DND-41 (cell line): Measurements from ENCODE around the gene PHYH.
"Not testable (repeated sequence)": the region's sequence is repeated elsewhere in the genome, so short reads cannot be mapped to it uniquely, and the experiment has no call there.

Experiments
- ATAC-seq: fragments of 200-7000 bp; cut with Tn5 transposase; 3 replicates; pipeline ENCODE4 v1.9.1; 2021; ENCODE audit warnings: low read depth; ENCODE audit not compliant: insufficient read depth
- DNase-seq: peaks from one replicate; pipeline ENCODE4 v3.0.0-alpha.2; 2020
- H2AFZ ChIP-seq: 2 replicates; pipeline ENCODE4 v1.6.0; 2012; ENCODE audit warnings: low read depth, low read length
- H3K27ac ChIP-seq: 2 replicates; pipeline ENCODE4 v1.5.1; 2012; ENCODE audit warnings: low read length, inconsistent platforms
- H3K27me3 ChIP-seq: fragments of 200-600 bp; sonication (generic); 2 replicates; pipeline ENCODE4 v1.6.0; 2012; ENCODE audit warnings: low read length, mild to moderate bottlenecking, inconsistent platforms; ENCODE audit not compliant: insufficient read depth, poor library complexity
- H3K36me3 ChIP-seq: 2 replicates; pipeline ENCODE4 v1.5.1; 2012; ENCODE audit warnings: low read length, inconsistent platforms; ENCODE audit not compliant: insufficient read depth
- H3K4me1 ChIP-seq: 2 replicates; pipeline ENCODE4 v1.5.1; 2012; ENCODE audit warnings: mild to moderate bottlenecking, low read length; ENCODE audit not compliant: insufficient read depth
- H3K4me2 ChIP-seq: 2 replicates; pipeline ENCODE4 v1.6.0; 2012; ENCODE audit warnings: mild to moderate bottlenecking, moderate library complexity, low read length, inconsistent platforms; ENCODE audit not compliant: insufficient read depth
- H3K4me3 ChIP-seq, 2 experiments: fragments of 200-600 bp in 1 of 2; shearing (Covaris generic) in 1 of 2; 2 replicates each; pipeline ENCODE4 v1.5.1; 2012 to 2016; ENCODE audit warnings: inconsistent platforms in 2 of 2, low read length in 2 of 2, mild to moderate bottlenecking in 2 of 2, low read depth in 1 of 2, moderate library complexity in 1 of 2
- H3K79me2 ChIP-seq: 2 replicates; pipeline ENCODE4 v1.6.0; 2012; ENCODE audit warnings: low read length, inconsistent platforms; ENCODE audit not compliant: insufficient read depth
- H3K9ac ChIP-seq: 2 replicates; pipeline ENCODE4 v1.6.0; 2012; ENCODE audit warnings: low read depth, mild to moderate bottlenecking, inconsistent platforms, low read length, moderate library complexity
- H3K9me3 ChIP-seq: 2 replicates; pipeline ENCODE4 v1.5.1; 2012; ENCODE audit warnings: low read length, moderate library complexity, mild to moderate bottlenecking, inconsistent platforms; ENCODE audit not compliant: insufficient read depth, severe bottlenecking
- H4K20me1 ChIP-seq: 2 replicates; pipeline ENCODE4 v1.6.0; 2012; ENCODE audit warnings: low read length; ENCODE audit not compliant: insufficient read depth
- EZH2 ChIP-seq: IDR thresholded peaks from 3 replicates; pipeline ENCODE4 v1.6.1; 2012; ENCODE audit warnings: borderline replicate concordance, low read depth, mild to moderate bottlenecking, moderate library complexity, low read length, inconsistent platforms; ENCODE audit not compliant: severe bottlenecking
- TF ChIP-seq, protein P1 (sequence below): IDR thresholded peaks from 2 replicates; pipeline ENCODE4 v1.5.1; 2012; ENCODE audit warnings: borderline replicate concordance, low read length, moderate library complexity, mild to moderate bottlenecking; ENCODE audit not compliant: poor library complexity, severe bottlenecking; ENCODE audit errors: extremely low read depth

Gene PHYH

DNA sequence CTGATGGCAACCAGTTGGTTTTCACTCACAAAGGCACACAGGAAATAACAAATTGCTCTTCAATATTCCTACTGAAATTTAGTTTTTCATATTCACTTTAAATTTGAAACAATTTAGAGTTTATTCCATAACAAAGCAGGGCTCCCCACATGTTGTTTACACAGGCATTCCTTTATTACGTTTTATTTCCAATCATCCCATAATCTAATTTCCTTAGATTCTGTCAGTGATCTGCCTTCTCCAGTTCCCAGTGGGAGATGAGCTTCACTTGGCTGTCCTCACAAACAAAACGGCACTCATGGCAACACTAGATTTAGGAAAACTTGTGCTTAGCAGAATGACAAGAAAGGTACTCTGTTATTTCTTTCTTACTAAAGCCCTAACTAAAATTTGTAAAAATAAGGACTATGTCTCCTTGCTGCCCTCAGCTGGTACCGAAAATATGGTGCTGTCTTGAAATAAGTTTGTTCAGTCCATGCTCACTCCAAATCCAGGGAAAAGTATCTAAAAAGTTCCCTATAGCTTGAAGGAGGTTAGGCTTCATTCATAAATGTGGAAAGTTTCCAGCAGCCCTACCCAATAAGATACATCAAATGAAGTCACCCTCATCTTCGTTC is 23.0 kb downstream of the PHYH start:
- Histone ChIP-seq H3K9me3 (no peaks in the 10 kb centered on the region), H3K4me1 (no peaks in the 10 kb centered on the region), H3K79me2 (no peaks in the 10 kb centered on the region), H3K9ac (no peak overlapping the region), H2AFZ (no peak overlapping the region), H3K27ac (no peak overlapping the region), H4K20me1 (no peaks in the 10 kb centered on the region), H3K4me2 (no peak overlapping the region), H3K4me3 (no peak overlapping the region), H3K36me3 (no peaks in the 10 kb centered on the region), H3K27me3 (no peaks in the 10 kb centered on the region)
- no peak for ATAC-seq
- DNase-seq: no peak
- no peak for TF ChIP-seq EZH2
- TF ChIP-seq, protein P1, sequence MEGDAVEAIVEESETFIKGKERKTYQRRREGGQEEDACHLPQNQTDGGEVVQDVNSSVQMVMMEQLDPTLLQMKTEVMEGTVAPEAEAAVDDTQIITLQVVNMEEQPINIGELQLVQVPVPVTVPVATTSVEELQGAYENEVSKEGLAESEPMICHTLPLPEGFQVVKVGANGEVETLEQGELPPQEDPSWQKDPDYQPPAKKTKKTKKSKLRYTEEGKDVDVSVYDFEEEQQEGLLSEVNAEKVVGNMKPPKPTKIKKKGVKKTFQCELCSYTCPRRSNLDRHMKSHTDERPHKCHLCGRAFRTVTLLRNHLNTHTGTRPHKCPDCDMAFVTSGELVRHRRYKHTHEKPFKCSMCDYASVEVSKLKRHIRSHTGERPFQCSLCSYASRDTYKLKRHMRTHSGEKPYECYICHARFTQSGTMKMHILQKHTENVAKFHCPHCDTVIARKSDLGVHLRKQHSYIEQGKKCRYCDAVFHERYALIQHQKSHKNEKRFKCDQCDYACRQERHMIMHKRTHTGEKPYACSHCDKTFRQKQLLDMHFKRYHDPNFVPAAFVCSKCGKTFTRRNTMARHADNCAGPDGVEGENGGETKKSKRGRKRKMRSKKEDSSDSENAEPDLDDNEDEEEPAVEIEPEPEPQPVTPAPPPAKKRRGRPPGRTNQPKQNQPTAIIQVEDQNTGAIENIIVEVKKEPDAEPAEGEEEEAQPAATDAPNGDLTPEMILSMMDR: no peak

DNA sequence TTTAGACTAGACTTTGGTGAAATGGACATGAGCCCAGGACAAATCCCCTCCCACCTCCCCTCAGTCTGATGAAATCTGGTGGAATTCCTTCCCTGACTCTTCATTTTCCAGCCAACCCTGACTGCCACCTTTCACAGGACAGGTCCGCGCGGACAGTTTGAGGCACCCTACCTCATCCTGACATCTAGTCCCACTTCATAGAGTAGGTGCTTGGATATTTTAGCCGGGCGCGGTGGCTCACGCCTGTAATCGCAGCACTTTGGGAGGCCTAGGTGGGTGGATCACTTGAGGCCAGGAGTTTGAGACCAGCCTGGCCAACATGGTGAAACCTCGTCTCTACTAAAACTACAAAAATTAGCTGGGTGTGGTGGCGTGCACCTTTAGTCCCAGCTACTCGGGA is 23.7 kb downstream of the PHYH start:
- not testable (repeated sequence) for H3K4me1 ChIP-seq, H3K27ac ChIP-seq, H3K27me3 ChIP-seq, ATAC-seq, H3K9ac ChIP-seq, H3K79me2 ChIP-seq, H3K4me2 ChIP-seq, H3K4me3 ChIP-seq, H3K36me3 ChIP-seq, H2AFZ ChIP-seq, H3K9me3 ChIP-seq, H4K20me1 ChIP-seq, DNase-seq

DNA sequence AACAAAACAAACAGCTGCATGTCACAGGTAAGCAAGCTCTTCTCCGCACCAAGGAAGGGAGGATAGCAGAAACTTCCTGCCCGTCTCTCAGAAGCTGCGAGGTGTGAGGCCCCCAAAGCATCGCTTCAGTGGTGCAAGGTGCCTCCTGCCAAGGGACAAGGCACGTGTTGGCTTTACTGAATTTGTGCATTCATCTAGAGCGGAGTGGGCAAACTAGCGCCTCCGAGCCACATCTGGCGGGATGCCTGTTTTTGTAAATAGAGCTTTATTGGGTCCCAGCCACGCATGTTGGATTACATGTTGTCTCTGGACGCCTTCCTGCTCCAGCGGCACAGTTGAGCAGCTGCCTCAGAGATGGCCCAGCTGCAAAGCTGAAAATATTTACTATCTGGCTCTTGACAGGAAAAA is 27.7 kb downstream of the PHYH start:
- Histone ChIP-seq H3K4me3 (no peak overlapping the region), H3K9me3 (no peaks in the 10 kb centered on the region), H3K4me2 (no peak overlapping the region), H3K4me1 (no peaks in the 10 kb centered on the region), H3K27ac (no peak overlapping the region), H4K20me1 (no peaks in the 10 kb centered on the region), H3K9ac (no peak overlapping the region), H2AFZ (no peak overlapping the region), H3K27me3 (no peaks in the 10 kb centered on the region), H3K36me3 (no peaks in the 10 kb centered on the region), H3K79me2 (no peaks in the 10 kb centered on the region)
- no peak for DNase-seq
- no peak for TF ChIP-seq EZH2
- TF ChIP-seq, protein P1: no peak
- ATAC-seq: no peak

DNA sequence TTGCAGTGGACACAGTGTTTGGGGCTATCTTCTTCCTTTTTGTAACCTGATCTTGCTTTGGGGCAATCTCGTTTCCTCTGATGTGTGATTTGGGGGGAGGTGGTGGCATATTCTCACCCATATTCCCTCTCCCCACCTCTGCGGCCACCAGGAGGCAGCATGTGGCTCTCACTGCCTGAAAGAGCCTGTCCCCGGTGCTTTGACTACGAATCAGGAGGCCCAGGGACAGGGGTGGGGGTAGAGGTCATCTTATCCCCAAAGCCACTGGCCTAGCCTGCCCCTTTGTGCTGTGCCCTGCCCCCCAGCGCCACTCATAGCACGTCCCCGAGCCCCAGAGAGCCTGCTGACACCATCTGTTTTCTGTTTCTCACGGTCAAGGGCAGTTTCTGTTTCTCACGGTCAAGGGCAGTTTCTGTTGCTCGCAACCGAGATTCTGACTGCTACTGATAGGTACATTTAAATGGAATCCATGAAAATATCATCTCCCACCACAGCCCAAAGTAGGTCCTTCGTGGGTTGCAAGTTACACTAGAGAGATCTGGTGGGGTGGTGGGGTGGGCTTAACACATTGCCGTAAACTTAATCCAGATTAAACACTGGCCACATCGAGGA is 28.2 kb downstream of the PHYH start:
- no peaks in the 10 kb centered on the region for H3K36me3 ChIP-seq
- H3K79me2 ChIP-seq: no peaks in the 10 kb centered on the region
- ATAC-seq: peak; percentile 67; the same call in 1 of the 3 replicates
- H2AFZ ChIP-seq: peak overlapping the region; percentile 27; the same call in 1 of the 2 replicates
- DNase-seq: peak; percentile 43
- H4K20me1 ChIP-seq: no peaks in the 10 kb centered on the region
- H3K4me3 ChIP-seq: no peak overlapping the region
- H3K27ac ChIP-seq: no peak overlapping the region
- TF ChIP-seq, protein P1: peak; percentile 63
- no peak for TF ChIP-seq EZH2
- H3K27me3 ChIP-seq: no peaks in the 10 kb centered on the region
- no peak overlapping the region for H3K9ac ChIP-seq
- H3K9me3 ChIP-seq: no peaks in the 10 kb centered on the region
- no peak overlapping the region for H3K4me2 ChIP-seq
- no peaks in the 10 kb centered on the region for H3K4me1 ChIP-seq
